GM19467 (cell line): ENCODE data around the gene CTDSP2.

Experiments
- ATAC-seq: cut with Tn5 transposase; IDR thresholded peaks from one replicate; pipeline ENCODE4 v1.9.1; 2021; ENCODE audit warnings: mild to moderate bottlenecking, moderate library complexity; ENCODE audit not compliant: unreplicated experiment

CTDSP2 gene

DNA sequence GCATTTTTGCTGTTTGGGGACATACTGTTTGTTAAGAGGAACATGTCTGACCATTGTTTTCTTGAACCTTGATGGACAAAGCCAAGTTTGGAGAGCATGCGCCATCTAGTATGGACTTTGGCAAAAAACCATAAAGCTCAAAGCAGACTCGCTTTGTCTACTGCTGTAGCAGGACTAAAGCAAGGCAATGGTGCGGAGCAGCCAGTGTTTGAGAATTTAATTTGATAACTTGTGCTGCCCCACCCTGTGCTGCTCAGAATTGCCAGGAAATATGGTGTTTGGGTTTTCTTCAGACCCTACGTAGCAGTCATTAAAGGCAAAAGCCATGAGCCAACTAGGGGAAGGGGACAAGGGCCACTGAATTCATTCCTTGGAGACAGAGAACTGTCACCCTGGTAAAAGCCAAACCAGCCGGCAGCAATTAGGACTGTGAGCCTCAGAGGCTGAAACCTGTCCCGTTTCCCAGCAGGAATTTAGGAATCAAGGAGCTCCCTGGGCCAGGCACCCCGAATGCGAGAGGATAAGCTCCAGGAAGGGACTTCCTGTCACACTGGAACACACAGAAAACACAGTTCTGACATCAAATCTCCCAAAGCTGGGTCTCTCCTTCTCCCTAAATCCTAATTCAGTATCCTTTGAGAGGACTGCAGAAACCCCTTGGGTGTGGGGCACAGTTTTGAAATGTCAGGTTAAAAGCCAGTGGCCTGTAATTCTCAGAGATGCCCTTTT is 29.1 kb downstream of the CTDSP2 start:
- no peak for ATAC-seq

DNA sequence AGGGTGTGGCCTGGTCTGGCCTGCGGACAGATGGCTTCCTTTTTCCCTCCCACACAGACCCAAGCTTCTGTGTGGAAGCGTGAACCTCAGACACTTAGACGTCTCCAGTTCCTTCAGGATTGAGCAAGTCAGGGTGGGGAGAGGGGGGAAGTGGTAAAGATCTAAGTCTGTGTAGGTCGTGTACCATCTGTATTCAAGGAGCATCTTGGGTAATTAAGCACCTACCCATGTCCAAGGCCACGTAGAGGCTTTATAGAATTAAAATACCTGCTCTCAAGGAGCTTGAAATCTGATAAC is 29.7 kb downstream of the CTDSP2 start:
- no peak for ATAC-seq

DNA sequence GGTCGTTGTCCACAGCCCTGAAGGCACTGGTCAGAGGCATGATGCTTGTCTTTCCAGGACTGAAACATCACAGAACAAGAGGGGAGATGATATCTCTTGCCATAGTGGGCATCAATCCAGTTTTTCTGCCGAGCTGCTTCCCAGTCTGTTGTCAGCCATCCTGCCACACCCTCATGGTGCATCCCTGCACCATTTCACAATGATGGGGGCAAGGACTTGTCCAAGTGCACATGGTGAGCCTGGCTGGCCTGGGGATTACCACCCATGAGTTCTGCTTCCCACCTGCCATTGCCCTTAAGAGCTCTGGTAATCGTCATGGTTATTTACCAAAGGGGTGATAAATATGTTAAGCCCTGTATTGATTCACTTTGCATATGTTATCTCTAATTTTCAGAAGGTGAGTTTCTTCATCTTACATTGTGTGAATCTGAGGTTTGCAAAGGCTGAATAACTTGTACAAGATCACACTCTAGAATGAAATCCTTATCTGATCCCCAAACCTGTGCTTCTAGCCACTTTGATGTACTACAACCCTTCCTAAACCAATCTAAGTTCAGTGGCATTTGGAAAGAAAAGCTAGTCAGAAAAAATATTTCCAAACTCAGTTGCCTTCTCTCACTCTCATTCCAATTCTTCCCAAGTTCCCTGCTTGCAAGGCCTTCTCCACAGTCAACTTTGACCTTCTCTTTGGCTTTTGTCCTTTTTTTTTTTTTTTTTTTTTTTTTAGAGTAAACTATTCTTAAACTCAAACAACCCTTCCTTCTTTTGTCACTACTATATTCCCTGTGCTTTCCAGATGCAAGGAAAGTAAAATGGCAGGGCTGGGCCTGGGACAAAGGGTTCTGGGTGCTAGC is 30.3 kb downstream of the CTDSP2 start:
- no peak for ATAC-seq

DNA sequence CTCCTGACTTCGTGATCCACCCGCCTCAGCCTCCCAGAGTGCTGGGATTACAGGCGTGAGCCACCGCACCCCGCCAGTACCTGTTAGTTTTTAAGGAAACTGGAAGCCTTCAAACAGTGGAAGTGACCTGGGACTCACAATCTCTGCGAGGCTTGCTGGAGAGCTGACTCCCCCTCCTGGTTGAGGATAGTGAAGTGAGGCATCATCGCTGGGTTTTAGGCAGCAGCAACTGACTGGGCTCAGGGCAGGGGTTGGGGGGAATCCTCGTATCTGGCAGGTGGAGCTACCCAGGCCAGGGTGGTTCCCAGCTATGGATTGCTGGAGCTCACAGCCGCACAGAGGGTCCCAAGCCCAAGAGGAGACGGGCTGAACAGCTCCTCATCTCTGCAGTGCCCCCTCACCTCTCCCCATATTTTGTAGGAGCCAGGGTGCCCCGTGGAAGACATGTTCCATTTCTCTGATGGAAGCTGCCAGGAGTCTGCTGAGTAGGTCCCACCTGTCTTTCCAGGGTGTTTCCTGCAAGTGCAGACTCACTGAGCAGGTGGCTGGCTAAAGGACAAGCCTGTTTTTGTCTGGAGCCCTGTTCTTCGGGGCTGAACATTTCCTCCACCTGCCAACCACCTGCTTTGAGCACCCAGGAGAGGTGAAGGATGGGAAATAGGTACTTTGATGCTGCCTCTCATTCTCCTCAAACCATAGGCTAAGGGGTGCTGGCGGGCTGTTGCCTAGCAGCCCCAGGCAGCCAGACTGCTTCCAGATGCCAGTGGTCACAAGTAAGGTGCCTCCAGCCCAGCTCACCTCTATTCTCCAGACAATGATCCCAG is 31.1 kb downstream of the CTDSP2 start:
- ATAC-seq, result no peak

DNA sequence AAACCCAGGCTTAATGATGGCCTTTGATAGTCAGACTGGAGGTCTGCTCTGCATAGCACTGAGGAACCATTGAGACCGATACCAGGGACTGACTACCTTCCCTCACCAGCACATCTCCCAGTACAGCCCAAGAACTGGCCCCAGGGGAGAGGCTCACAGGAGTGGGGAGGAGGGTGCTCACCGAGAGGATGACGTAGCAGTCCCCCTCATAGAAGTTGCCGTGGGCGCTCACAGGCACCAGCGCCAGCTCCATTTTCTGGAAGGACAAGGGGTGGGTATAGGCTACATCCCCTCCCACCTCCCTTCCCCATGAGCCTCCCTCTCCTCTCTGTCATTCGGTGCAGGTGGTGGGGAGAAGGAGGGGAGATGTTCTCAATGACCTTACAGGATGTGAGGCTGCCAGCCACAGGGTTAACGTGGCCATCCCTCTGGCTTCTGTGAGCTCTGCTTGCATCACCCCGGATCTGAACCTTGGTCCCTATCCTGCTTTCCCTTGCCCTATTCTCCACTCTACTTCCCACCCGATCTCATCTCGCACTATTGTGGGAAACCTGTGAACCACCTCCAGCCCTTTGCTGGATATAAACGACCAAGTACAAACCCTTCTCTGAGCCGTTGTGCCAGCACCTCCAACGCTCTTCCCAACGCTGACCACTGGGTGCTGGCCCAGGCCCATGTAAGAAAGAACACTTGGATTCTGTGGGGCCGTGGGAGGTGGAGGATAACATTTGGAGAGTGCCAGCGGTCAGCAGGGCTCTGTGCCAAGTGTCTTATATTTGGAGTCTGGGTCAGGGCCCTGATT is 32.4 kb downstream of the CTDSP2 start:
- ATAC-seq, result no peak

DNA sequence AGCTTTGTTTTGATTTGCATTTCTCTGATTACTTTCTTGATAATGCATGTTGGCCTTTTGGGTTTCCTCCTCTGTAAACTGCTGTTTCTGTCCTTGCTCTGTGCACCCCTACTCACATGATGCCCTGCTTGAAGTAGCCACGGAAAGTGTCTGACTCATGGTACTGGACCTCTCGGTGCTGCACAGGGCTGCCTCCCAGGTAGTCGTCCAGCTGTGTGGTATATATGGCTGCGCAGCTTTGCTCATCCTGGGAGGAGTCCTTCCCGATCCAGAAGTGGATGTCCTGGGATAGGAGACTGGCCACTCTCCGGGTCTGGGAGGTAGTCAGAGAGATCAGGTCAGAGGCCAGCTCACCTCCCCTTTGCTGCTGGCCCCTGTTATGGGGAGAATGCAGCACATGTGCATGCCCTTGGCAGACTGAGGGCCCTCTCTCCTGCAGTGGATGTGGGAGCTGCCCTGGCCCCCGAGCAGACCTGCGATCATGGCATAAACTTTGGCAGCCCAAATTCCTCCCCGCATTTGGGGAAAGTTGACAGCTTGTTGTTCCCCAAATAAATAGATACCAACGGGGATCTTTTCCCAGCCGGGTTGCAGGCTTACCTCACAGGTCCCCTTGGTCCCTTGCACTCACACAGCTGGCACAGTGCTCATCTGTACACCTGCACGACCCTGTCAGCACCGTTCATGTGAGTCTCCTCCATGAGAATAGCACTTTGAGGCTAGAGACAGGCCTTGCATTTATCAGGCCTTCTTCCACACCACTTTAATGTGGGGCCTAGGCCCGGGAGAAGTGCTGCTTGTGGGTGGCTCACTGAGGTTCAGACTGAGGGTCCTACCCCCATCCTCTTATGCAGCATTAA is 33.2 kb downstream of the CTDSP2 start:
- ATAC-seq, result no peak

DNA sequence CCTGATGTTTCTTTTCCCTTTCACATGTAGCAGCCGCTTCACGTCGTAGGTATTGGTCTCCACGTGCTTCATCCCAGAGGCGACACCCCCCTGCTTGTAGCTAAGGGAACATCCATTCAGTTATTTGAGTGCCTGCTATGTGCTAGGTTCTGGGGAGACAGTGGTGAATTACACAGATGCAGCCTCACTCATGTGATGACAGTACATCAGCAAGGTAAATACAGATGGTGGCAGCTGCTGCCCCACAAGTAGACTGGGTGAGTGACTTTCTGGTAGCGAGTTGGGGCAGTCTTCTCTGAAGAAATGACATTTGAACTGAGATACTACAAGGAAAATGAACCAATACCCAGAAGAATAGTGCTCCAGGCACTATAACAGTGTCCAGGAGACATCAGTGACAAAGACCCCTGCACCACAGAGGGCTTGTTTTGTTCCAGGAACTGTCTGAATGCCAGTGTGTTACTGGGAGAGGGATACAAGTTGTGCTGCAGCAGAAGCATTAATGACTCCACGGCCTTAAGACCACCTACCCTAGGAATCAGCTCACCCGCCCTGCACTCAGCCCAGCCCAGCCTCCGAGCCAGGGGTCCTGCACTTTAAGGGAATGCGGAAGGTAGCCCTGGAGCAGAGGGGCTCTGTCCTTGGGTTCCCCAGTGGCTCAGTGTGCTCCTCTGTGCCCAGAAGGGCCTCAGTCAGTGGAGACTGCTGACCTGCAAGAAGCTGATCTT is 35.3 kb downstream of the CTDSP2 start:
- no peak for ATAC-seq

DNA sequence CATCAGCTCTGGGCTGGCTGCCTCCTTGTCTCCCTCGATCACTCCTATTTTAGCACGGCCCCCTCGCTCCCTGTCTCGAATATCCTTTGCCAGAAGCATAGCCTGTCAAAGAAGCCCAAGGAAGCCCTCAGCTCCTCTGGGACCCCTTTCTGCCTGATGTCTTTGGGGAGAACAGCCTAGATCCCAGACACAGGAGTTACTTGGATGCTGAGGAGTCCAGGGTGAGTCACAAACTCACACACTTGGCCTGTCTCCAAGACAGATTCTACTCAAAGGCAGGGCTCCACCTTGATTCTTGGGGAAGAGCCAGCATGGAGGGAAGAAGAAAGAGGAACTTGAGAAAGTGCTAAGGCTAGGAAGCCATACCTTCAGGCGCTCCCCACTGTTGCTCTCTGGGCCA is 36.1 kb downstream of the CTDSP2 start:
- ATAC-seq, result no peak

DNA sequence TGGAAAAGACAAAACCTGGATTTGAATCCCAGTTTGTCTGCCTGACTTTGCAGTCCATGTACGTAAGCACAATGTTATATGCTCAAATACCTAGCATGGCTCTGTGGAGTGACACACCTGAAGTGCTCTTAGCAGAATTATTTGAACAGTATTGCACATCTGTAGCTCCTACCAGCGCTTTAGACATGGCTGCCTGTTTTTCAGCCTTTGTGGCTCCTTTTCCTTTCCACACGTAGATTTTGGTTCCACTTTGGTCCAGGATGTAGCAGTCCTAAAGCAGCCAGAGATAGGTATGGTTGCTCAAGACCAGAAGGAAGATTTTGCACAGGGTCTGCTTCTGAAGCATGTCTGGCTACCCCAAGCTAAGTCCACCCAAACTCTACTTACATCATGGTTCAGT is 37.1 kb downstream of the CTDSP2 start:
- no peak for ATAC-seq

DNA sequence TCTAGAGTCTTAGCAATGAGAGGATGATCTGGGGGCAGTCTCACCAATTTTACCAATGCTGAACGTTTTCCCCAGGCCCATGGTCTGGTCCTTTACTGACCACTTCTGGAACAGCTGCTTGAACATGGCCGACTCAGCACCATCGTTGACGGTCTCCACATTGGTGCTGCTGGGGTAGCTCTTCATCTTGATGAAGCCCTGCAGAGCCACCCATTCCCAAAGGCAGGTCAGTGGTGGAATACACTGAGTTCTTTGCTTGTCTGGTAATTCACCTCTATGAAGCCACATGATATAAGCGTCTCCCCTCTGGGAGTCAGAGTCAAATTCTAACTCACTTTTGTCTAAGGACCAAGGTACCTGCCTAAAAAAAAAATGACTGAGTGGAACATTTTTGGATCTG is 38.2 kb downstream of the CTDSP2 start:
- no peak for ATAC-seq

DNA sequence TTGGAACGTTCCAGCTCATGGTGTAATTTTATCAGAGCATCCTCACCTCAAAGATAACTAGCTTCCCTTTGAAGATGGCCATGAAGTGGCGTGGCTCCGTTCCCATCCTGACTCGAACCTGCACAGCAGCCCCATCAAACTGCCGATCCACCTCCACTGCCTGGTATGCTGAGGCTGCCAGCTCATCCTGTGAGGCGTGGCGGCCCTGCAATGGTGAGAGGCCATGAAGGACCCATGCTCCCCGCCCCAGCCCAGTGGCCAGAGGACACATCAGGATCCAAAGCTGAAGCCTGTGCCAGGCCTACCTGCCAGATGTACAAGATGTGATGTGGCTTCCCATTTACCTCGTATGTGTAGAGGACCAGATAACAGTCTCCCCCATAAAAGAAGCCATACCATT is 39.2 kb downstream of the CTDSP2 start:
- ATAC-seq, result no peak

DNA sequence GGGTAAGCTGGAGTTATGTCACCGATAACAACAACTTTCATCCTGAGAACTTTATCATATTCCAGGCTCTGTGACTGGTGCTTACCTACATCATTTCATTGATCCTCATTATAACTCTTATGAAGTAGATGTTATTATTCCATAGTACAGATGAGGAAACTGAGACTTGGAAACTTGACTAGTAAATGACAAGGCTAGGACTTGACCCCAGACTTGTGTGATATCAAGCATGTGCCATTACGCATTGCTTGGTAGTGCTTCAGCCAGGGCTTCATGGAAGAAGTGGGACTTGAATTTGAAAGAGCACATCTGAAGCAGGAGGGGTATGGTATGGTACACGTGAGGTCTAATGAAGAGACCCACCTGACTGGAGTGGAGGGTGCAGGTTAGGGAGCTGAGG is 39.9 kb downstream of the CTDSP2 start:
- ATAC-seq, result no peak

DNA sequence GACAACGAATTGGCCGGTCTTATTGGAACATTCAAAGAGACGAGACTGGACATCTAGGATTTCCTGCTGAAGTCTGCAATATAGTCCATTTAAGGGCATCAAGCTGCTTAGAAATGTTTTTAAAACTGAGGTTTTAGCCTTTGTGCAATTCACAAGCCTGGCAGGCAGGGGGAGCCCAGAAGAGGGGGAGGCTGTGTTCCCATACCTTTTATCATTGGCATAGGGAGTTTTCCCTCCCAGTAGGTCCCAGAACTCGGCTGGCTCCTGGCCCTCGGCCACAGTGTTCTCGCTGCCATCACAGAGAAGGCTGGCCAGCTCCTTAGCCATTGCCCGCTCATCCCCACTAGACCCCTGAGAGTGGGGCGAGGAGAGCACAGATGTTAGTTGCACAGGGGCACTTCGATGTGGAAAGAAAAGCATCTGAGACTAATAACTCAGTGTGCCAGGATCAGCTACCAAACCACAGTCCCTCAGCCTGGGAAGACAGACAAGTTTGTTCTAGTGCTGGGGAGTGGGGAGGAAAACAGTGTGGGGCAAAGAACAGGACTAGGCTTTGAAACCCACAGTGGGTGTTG is 43.1 kb downstream of the CTDSP2 start:
- ATAC-seq, result no peak

DNA sequence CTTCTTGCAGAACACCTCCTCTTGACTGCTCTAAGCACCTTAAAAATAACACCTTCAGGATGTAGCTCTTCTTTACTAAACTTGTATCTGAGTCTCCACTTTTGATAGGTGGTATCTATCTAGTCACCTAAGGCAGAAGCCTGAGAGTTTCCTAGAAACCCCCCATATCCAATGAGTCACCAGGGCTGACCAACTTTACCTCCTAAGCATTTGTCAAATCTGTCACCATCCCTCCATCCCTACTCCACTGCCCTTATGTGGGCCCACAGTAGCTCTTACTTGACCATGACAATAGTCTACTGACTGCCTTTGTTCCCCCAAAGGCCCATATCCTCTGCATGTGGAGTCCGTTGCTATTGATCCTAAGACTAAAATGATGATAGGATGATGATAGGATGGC is 43.9 kb downstream of the CTDSP2 start:
- no peak for ATAC-seq

DNA sequence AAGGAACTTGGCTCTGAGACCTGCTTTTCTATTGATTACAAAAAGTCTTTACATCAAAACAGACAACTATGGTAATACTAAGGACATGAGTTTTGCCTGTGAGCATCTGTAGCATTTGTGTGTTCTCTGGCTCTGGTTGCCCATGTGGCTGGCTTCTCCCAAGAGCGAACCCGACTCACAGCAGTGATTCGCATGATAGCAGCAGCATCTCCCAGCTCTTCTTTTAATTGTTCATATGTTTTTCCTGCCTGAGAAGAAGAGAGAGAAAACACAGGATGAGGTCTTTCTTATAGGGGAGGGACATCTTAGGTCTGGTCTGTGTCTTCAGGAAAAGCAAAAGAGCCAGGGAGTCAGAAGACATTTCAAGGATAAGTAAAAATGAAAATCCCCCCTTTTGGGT is 45.6 kb downstream of the CTDSP2 start:
- no peak for ATAC-seq

DNA sequence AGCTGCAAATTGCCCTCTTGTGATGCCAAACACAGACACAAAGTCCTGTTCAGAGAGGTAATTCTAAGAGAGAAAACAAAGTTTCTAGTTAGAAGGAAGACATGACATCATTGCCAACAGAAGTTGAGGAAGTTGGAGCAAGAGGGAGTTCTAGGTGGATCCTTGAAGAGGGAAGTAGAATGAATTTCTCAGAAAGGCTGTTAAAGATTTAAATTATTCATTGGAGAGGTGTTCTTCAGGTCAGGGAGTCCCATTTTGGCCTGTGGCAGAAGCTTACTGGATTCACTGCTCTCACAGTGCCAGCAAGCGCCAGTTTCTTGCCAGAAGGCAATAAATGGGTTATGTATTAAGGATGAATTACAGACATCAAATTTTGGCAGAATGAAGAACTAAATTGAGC is 48.6 kb downstream of the CTDSP2 start:
- no peak for ATAC-seq

DNA sequence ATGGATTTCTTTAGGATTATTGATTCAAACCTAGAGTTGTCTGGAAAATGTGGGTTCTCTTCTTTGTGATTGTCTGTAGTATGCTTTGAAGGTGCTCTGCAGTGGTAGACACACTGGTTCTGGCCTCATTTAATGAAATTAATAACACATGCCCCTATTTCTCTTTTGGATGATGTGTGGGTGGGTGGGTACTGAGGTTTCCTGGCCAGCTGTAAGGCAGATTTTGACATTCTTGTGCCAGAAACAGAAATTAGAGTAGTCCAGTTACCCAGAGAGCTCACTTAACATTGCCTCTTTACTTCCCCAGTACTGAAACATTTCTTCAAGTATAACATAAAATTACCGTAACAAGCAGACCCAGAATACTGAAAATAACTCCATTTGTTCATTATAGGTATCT is 49.5 kb downstream of the CTDSP2 start:
- no peak for ATAC-seq

DNA sequence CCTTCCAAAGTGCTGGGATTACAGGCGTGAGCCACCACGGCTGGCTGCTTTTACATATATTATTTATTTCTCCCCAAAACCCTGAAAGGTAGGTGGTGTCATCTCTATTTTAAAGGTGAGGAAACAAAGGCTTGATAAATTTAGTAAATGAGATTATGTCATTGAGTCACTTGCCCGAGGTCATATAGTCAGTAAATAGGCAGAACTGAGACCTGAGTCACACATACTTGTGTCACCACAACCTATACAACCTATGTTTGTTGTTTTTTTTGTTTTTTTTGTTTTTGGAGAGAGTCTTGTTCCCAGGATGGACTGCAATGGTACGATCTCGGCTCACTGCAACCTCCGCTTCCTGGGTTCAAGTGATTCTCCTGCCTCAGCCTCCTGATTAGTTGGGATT is 51.2 kb downstream of the CTDSP2 start:
- ATAC-seq, result no peak

DNA sequence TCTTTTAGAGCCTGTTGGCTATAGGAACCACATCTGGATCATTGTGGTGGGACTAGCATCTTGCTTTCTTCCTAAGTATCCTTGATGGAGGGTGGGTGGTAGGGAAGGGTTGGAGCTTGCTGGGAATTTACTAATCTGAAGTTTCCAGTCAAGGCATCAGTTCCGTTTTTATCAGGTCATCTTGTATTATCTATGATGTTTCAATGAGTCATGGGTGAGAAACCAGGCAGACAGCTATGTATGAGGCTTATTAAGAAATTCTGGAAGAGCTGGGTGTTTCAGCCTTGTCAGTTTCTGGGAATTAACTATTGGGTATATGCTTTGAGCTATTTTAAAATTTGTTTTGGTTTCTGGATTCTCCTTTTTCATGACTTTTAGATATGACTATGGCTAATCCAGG is 52.6 kb downstream of the CTDSP2 start:
- ATAC-seq, result no peak
